CD14-positive monocyte (primary cell): ENCODE data around the gene TRMT112. TPM values are rescaled to one million over a fixed set of nuclear protein-coding genes. Genes with fewer than 3 reads are reported as not detected.

Source experiments
- DNase-seq, 3 donors: peaks; one replicate each; pipeline ENCODE4 v3.0.0-alpha.2; 2011 to 2022
- H2AFZ ChIP-seq: 2 replicates; pipeline ENCODE4 v1.6.0; 2012; ENCODE audit warnings: mild to moderate bottlenecking, low read depth, low read length, inconsistent platforms; ENCODE audit not compliant: insufficient read depth, poor library complexity, severe bottlenecking
- H3K27ac ChIP-seq, 2 donors: 1 replicate in 1 of 2; 2 replicates in 1 of 2; pipeline ENCODE4 v1.5.1; 2012 to 2013; ENCODE audit warnings: low read length in 2 of 2, control low read depth in 1 of 2, inconsistent platforms in 1 of 2, low read depth in 1 of 2, mild to moderate bottlenecking in 1 of 2
- H3K27me3 ChIP-seq, 2 donors: one replicate each; pipeline versions ENCODE4 v1.6.0 to v1.6.1; 2011 to 2013; ENCODE audit warnings: low read length in 2 of 2; ENCODE audit not compliant: control insufficient read depth in 2 of 2, insufficient read depth in 2 of 2
- H3K36me3 ChIP-seq, 2 donors: replicated peaks in 1 of 2; 1 replicate in 1 of 2; 2 replicates in 1 of 2; pipeline versions ENCODE4 v1.5.1 to v1.6.1; 2012 to 2013; ENCODE audit warnings: low read length in 2 of 2, control low read depth in 1 of 2, inconsistent platforms in 1 of 2, mild to moderate bottlenecking in 1 of 2; ENCODE audit not compliant: insufficient read depth in 2 of 2, control insufficient read depth in 1 of 2
- H3K4me1 ChIP-seq, 2 donors: 1 replicate in 1 of 2; 2 replicates in 1 of 2; pipeline versions ENCODE4 v1.5.1 to v1.6.1; 2012 to 2013; ENCODE audit warnings: low read length in 2 of 2, control low read depth in 1 of 2, inconsistent platforms in 1 of 2, mild to moderate bottlenecking in 1 of 2, moderate library complexity in 1 of 2; ENCODE audit not compliant: insufficient read depth in 2 of 2, control insufficient read depth in 1 of 2
- H3K4me2 ChIP-seq: replicated peaks from 2 replicates; pipeline ENCODE3; 2012; ENCODE audit warnings: low read length, moderate library complexity, mild to moderate bottlenecking; ENCODE audit not compliant: poor library complexity, severe bottlenecking; ENCODE audit errors: extremely low read depth
- H3K4me3 ChIP-seq, 3 experiments: fragments of 200-600 bp in 1 of 3; sonication (generic) in 1 of 3; replicated peaks in 1 of 3; 1 replicate in 2 of 3; 2 replicates in 1 of 3; pipeline ENCODE4 v1.5.1; 2011 to 2013; ENCODE audit warnings: low read length in 3 of 3, mild to moderate bottlenecking in 3 of 3, control low read depth in 2 of 3, low read depth in 2 of 3, inconsistent platforms in 1 of 3, moderate library complexity in 1 of 3
- H3K79me2 ChIP-seq: 2 replicates; pipeline ENCODE4 v1.6.0; 2012; ENCODE audit warnings: mild to moderate bottlenecking, control low read depth, inconsistent platforms, low read length, moderate library complexity; ENCODE audit not compliant: insufficient read depth
- H3K9ac ChIP-seq: 2 replicates; pipeline ENCODE4 v1.6.0; 2017; ENCODE audit warnings: low read length, mild to moderate bottlenecking; ENCODE audit not compliant: insufficient read depth, poor library complexity, severe bottlenecking
- H3K9me3 ChIP-seq, 2 donors: replicated peaks in 1 of 2; 1 replicate in 1 of 2; 2 replicates in 1 of 2; pipeline versions ENCODE4 v1.5.1 to v1.6.1; 2012 to 2013; ENCODE audit warnings: low read length in 2 of 2, control low read depth in 1 of 2; ENCODE audit not compliant: control insufficient read depth in 1 of 2, insufficient read depth in 1 of 2
- H4K20me1 ChIP-seq: 2 replicates; pipeline ENCODE4 v1.6.0; 2012; ENCODE audit warnings: mild to moderate bottlenecking, low read length, control low read depth, moderate library complexity; ENCODE audit not compliant: insufficient read depth
- H3K27ac Mint-ChIP-seq, 7 donors: one replicate each; pipeline ENCODE4 v1.8.0; 2020; ENCODE audit warnings: mild to moderate bottlenecking in 7 of 7, mixed read lengths in 7 of 7, moderate library complexity in 6 of 7, inconsistent platforms in 2 of 7
- H3K27me3 Mint-ChIP-seq, 3 donors: one replicate each; pipeline ENCODE4 v1.8.0; 2021 to 2022; ENCODE audit warnings: low read depth in 3 of 3, mild to moderate bottlenecking in 3 of 3, mixed read lengths in 3 of 3, moderate library complexity in 3 of 3, inconsistent platforms in 1 of 3
- H3K36me3 Mint-ChIP-seq, 2 donors: one replicate each; pipeline ENCODE4 v1.8.0; 2020; ENCODE audit warnings: mixed read lengths in 2 of 2, inconsistent platforms in 1 of 2, mild to moderate bottlenecking in 1 of 2
- H3K4me1 Mint-ChIP-seq: one replicate; pipeline ENCODE4 v1.8.0; 2020; ENCODE audit warnings: mild to moderate bottlenecking, mixed read lengths
- H3K4me3 Mint-ChIP-seq, 2 donors: one replicate each; pipeline ENCODE4 v1.8.0; 2020; ENCODE audit warnings: mild to moderate bottlenecking in 2 of 2, mixed read lengths in 2 of 2, moderate library complexity in 1 of 2
- H3K9me3 Mint-ChIP-seq, 7 donors: one replicate each; pipeline ENCODE4 v1.8.0; 2020 to 2022; ENCODE audit warnings: mixed read lengths in 7 of 7, mild to moderate bottlenecking in 6 of 7, moderate library complexity in 6 of 7, inconsistent platforms in 2 of 7
- CTCF ChIP-seq: fragments of 200-600 bp; IDR thresholded peaks from one replicate; pipeline ENCODE4 v1.8.0; 2022; ENCODE audit warnings: antibody characterized with exemption, mild to moderate bottlenecking
- WGBS: methylation state at CpG from one replicate; pipeline ENCODE4 v1.1.5; 2013; ENCODE audit warnings: missing lambda C conversion rate; ENCODE audit not compliant: insufficient coverage; 5-methylcytosine and 5-hydroxymethylcytosine counted together
- intact Hi-C, 2 donors: fragments of 100-400 bp; cut with micrococcal nuclease; formaldehyde crosslinking; loops; one replicate each; pipeline versions ENCODE4 v1.15.0 to v1.15.1; 2023
- polyA plus RNA-seq, 3 donors: library from polyadenylated mRNA; depleted of rRNA in 1 of 3; unstranded in 2 of 3; stranded (reverse) in 1 of 3; fragments of 300-500 nt in 2 of 3; fragments of >200 nt in 1 of 3; fragmentation: Illumina TruSeq in 2 of 3; gene quantifications; 1 replicate in 2 of 3; 2 replicates in 1 of 3; pipeline ENCODE4 v1.2.3, GENCODE V29; 2012 to 2021

TRMT112 gene
- polyA plus RNA-seq, 3 donors, result 162 to 298 (median 254) TPM

- no peak overlapping the region for H3K4me3 Mint-ChIP-seq
- H3K9me3 Mint-ChIP-seq, result peaks cover 0 to 7% (median 3%) of the 10 kb centered on the region in 7 donors
- 90% methylated on average over 1 of the region's 5 CpGs for WGBS
These were observed 6.0 kb upstream of the TRMT112 start for GRCh38 chr11:64323373-64323772.

GRCh38 chr11:64322925-64323260 is 5.5 kb upstream of the TRMT112 start:
- Histone ChIP-seq H3K9me3 (no peaks in the 10 kb centered on the region), H3K27ac (no peak overlapping the region), H3K4me3 (no peak overlapping the region), H3K36me3 (peaks cover 19 to 30% of the 10 kb centered on the region in 2 donors), H2AFZ (no peak overlapping the region), H3K79me2 (peaks cover 4% of the 10 kb centered on the region), H3K27me3 (no peaks in the 10 kb centered on the region), H3K4me1 (peaks cover 12 to 19% of the 10 kb centered on the region in 2 donors), H4K20me1 (no peaks in the 10 kb centered on the region), H3K9ac (no peak overlapping the region), H3K4me2 (no peak overlapping the region)
- peaks cover 24 to 37% of the 10 kb centered on the region in 2 donors for H3K36me3 Mint-ChIP-seq
- peaks cover 0 to 4% (median 0%) of the 10 kb centered on the region in 3 donors for H3K27me3 Mint-ChIP-seq
- H3K4me3 Mint-ChIP-seq, result no peak overlapping the region
- H3K27ac Mint-ChIP-seq, result no peak overlapping the region
- TF ChIP-seq CTCF, result no peak
- WGBS, result 98% methylated on average over 7 of the region's 7 CpGs
- H3K4me1 Mint-ChIP-seq, result peaks cover 15% of the 10 kb centered on the region
- DNase-seq, result no peak
- intact Hi-C loops, result no loop called here
- H3K9me3 Mint-ChIP-seq, result peaks cover 0 to 7% (median 3%) of the 10 kb centered on the region in 7 donors

More at GRCh38 chr11:64323373-64323772, 6.0 kb upstream of the TRMT112 start:
- peaks cover 19 to 30% of the 10 kb centered on the region in 2 donors for H3K36me3 ChIP-seq
- no peak overlapping the region for H2AFZ ChIP-seq
- H3K4me1 Mint-ChIP-seq, result peaks cover 16% of the 10 kb centered on the region
- H3K27me3 Mint-ChIP-seq, result peaks cover 0 to 4% (median 0%) of the 10 kb centered on the region in 3 donors
- no peak overlapping the region for H3K4me3 ChIP-seq
- no peak overlapping the region for H3K27ac ChIP-seq
- H3K9ac ChIP-seq, result no peak overlapping the region
- no peaks in the 10 kb centered on the region for H3K27me3 ChIP-seq
- no peak overlapping the region for H3K27ac Mint-ChIP-seq
- peaks cover 4% of the 10 kb centered on the region for H3K79me2 ChIP-seq
- no peaks in the 10 kb centered on the region for H3K9me3 ChIP-seq
- no peak for TF ChIP-seq CTCF
- peaks cover 12 to 16% of the 10 kb centered on the region in 2 donors for H3K4me1 ChIP-seq
- H3K36me3 Mint-ChIP-seq, result peaks cover 24 to 37% of the 10 kb centered on the region in 2 donors
- H3K4me2 ChIP-seq, result no peak overlapping the region
- intact Hi-C loops, result no loop called here
- DNase-seq, result no peak
- H4K20me1 ChIP-seq, result no peaks in the 10 kb centered on the region
